ENCODE measurements around the gene CSMD2.
"Not testable (repeated sequence)": the region's sequence is repeated elsewhere in the genome, so short reads cannot be mapped to it uniquely, and the experiment has no call there.

Gene CSMD2

GRCh38 chr1:34055818-34056217 is 109.2 kb downstream of the CSMD2 start:
- DNase-seq (ENCODE audit: low read depth in 1 of 2, low spot score in 1 of 2), result no peak

- DNase-seq (ENCODE audit: low read depth in 1 of 2, low spot score in 1 of 2), result no peak
Measured at GRCh38 chr1:34054920-34055319, 110.1 kb downstream of the CSMD2 start.

GRCh38 chr1:34053660-34054059 is 111.4 kb downstream of the CSMD2 start:
- DNase-seq (ENCODE audit: low read depth in 1 of 2, low spot score in 1 of 2), result no peak

- DNase-seq (ENCODE audit: low read depth in 1 of 2, low spot score in 1 of 2), result no peak
Measured at GRCh38 chr1:34052565-34052964, 112.5 kb downstream of the CSMD2 start.

GRCh38 chr1:34050709-34051485 is 114.1 kb downstream of the CSMD2 start:
- DNase-seq (ENCODE audit: low read depth in 1 of 2, low spot score in 1 of 2), result no peak

- DNase-seq (ENCODE audit: low read depth in 1 of 2, low spot score in 1 of 2), result no peak
Measured at GRCh38 chr1:34049994-34050393, 115.0 kb downstream of the CSMD2 start.

GRCh38 chr1:34049477-34049876 is 115.6 kb downstream of the CSMD2 start:
- no peak for DNase-seq (ENCODE audit: low read depth in 1 of 2, low spot score in 1 of 2)

- DNase-seq (ENCODE audit: low read depth in 1 of 2, low spot score in 1 of 2), result no peak
Measured at GRCh38 chr1:34037856-34038255, 127.2 kb downstream of the CSMD2 start.

GRCh38 chr1:34037109-34037508 is 127.9 kb downstream of the CSMD2 start:
- no peak for DNase-seq (ENCODE audit: low read depth in 1 of 2, low spot score in 1 of 2)

GRCh38 chr1:34034036-34034435 is 131.0 kb downstream of the CSMD2 start:
- DNase-seq (ENCODE audit: low read depth in 1 of 2, low spot score in 1 of 2), result no peak

GRCh38 chr1:34029954-34030353 is 135.1 kb downstream of the CSMD2 start:
- DNase-seq (ENCODE audit: low read depth in 1 of 2, low spot score in 1 of 2), result no peak

- no peak for DNase-seq (ENCODE audit: low read depth in 1 of 2, low spot score in 1 of 2)
Measured at GRCh38 chr1:34029515-34029914, 135.5 kb downstream of the CSMD2 start.

GRCh38 chr1:34028381-34029055 is 136.5 kb downstream of the CSMD2 start:
- no peak for DNase-seq (ENCODE audit: low read depth in 1 of 2, low spot score in 1 of 2)

GRCh38 chr1:34025675-34026074 is 139.4 kb downstream of the CSMD2 start:
- no peak for DNase-seq (ENCODE audit: low read depth in 1 of 2, low spot score in 1 of 2)

- no peak for DNase-seq (ENCODE audit: low read depth in 1 of 2, low spot score in 1 of 2)
Measured at GRCh38 chr1:34024485-34024884, 140.5 kb downstream of the CSMD2 start.

GRCh38 chr1:34019741-34020552 is 145.1 kb downstream of the CSMD2 start:
- no peak for DNase-seq (ENCODE audit: low read depth in 1 of 2, low spot score in 1 of 2)

GRCh38 chr1:34018285-34018684 is 146.7 kb downstream of the CSMD2 start:
- no peak for DNase-seq (ENCODE audit: low read depth in 1 of 2, low spot score in 1 of 2)

- not testable (repeated sequence) for DNase-seq (ENCODE audit: low read depth in 1 of 2, low spot score in 1 of 2)
Measured at GRCh38 chr1:34016281-34016680, 148.7 kb downstream of the CSMD2 start.

- no peak for DNase-seq (ENCODE audit: low read depth in 1 of 2, low spot score in 1 of 2)
Measured at GRCh38 chr1:34013958-34014737, 150.9 kb downstream of the CSMD2 start.

GRCh38 chr1:34013136-34013535 is 151.9 kb downstream of the CSMD2 start:
- DNase-seq (ENCODE audit: low read depth in 1 of 2, low spot score in 1 of 2), result no peak

- no peak for DNase-seq (ENCODE audit: low read depth in 1 of 2, low spot score in 1 of 2)
Measured at GRCh38 chr1:34009340-34009985, 155.6 kb downstream of the CSMD2 start.

All from activated CD4-positive, alpha-beta T cell treated with anti-CD3 and anti-CD28 coated beads, Interleukin-2, amount 50 U/mL, for 24 hours (primary cell).